Tibial nerve (tissue), 3 donors: Measurements from ENCODE around the gene RAB1B.

ENCODE experiments used
- CTCF ChIP-seq, 5 experiments: fragments of 200-600 bp in 3 of 5; fragments of 450-650 bp in 2 of 5; sonication (generic) in 3 of 5; IDR thresholded peaks; one replicate each; pipeline ENCODE4 v1.5.1; 2016 to 2019; ENCODE audit warnings: antibody characterized with exemption in 5 of 5, mild to moderate bottlenecking in 3 of 5, moderate library complexity in 2 of 5
- POLR2A ChIP-seq, 2 donors: fragments of 450-650 bp; IDR thresholded peaks; one replicate each; pipeline ENCODE4 v1.6.1; 2017; ENCODE audit warnings: antibody characterized with exemption in 2 of 2, mild to moderate bottlenecking in 2 of 2, moderate library complexity in 2 of 2

DNA sequence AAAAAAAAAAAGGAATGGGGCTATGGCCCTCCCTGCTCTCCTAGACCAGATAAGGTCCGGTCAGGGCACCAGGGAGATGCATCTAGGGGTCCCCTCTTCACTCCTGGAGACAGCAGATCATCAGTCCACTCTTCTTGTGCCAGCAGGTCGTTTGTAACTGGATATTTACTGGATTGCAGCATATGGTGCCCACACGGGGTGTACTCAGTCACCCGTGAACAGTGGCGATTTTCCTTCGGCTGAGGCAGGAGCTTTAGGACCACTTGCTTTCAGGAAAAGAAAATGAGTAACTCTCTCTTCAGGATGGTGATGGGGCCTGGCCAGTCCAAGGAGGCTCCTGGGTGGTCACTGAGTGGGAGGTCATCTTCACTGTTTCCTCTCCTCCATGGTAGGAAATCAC lies 38.3 kb upstream of the RAB1B start:
- no peak for TF ChIP-seq CTCF (IDR thresholded peaks at IDR 0.05)
- no peak for TF ChIP-seq POLR2A (IDR thresholded peaks at IDR 0.05)
